SJSA1 (cell line): Measurements from ENCODE around the gene FMN1. TPM values are rescaled to one million over a fixed set of nuclear protein-coding genes. Genes with fewer than 3 reads are reported as not detected.

Experiments
- DNase-seq, 2 experiments: peaks; one replicate each; pipeline ENCODE4 v3.0.0-alpha.2; 2015 to 2020; ENCODE audit warnings: low spot score in 2 of 2, low read depth in 1 of 2
- H3K27ac ChIP-seq: fragments of 250-450 bp; sonication (Bioruptor Pico); 2 replicates; pipeline ENCODE4 v1.5.1; 2020; ENCODE audit warnings: mild to moderate bottlenecking, moderate library complexity
- H3K27me3 ChIP-seq: fragments of 250-450 bp; sonication (Bioruptor Pico); replicated peaks from 2 replicates; pipeline ENCODE4 v1.5.1; 2020; ENCODE audit warnings: mild to moderate bottlenecking, moderate library complexity
- H3K36me3 ChIP-seq: fragments of 250-450 bp; sonication (Bioruptor Pico); 2 replicates; pipeline ENCODE4 v1.5.1; 2020; ENCODE audit warnings: mild to moderate bottlenecking
- H3K4me1 ChIP-seq: fragments of 250-450 bp; sonication (Bioruptor Pico); replicated peaks from 2 replicates; pipeline ENCODE4 v1.6.1; 2021; ENCODE audit warnings: mild to moderate bottlenecking
- H3K4me3 ChIP-seq: fragments of 250-450 bp; sonication (Bioruptor Pico); 2 replicates; pipeline ENCODE4 v1.5.1; 2020; ENCODE audit warnings: mild to moderate bottlenecking
- H3K9me3 ChIP-seq: fragments of 250-450 bp; sonication (Bioruptor Pico); replicated peaks from 2 replicates; pipeline ENCODE4 v1.5.1; 2020; ENCODE audit warnings: mild to moderate bottlenecking
- total RNA-seq: library from RNA; depleted of rRNA; stranded (reverse); fragments of >200 nt; shearing (Covaris generic); gene quantifications from 2 replicates; pipeline ENCODE4 v1.2.3, GENCODE V29; 2014

FMN1 gene
- total RNA-seq, 1 experiment from 2014 or later = 2.4 TPM

DNA sequence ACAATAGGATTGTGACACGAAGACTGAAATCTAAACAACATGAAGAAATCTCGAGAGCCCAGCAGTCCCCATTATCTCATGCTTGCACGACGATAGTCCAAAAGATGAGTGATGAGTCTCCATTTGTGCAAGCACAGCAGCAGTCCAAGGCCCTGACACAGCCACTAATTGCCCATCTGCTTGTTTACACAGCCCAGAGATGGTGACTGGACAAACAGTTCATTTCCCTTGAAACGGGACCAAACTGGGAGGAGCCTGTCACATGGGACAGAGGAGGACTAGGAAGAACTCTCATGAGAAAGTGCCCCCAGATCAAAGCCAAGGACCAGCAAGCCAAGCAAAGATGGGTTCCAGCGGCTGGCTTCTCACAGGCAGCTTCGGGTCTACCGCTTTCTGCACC is 355.7 kb downstream of the FMN1 start:
- Histone ChIP-seq H3K4me1 (peaks cover 49% of the 10 kb centered on the region), H3K36me3 (no peaks in the 10 kb centered on the region), H3K9me3 (no peaks in the 10 kb centered on the region), H3K27me3 (no peaks in the 10 kb centered on the region), H3K27ac (peak overlapping the region; percentile 37), H3K4me3 (no peak overlapping the region)
- peak; percentile 79 to 91 for DNase-seq

DNA sequence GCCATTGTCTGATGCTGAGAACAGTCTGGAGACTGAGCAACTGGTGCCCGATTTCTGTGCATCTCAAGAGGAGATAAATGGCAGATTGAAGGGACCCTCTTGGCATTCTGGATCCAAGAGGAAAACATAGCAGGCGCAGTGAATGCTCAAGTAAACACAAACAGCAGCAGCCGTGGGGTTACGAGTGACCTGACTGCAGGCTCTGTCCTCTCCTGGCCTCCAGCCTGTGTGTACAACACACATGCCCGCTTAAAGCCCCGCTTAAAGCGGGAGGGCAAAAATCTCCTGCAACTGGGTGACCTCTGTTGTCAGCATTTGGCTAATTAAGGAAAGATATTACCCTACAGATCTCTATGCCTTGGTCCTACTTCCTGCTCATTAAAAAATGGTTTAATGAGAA is 356.2 kb downstream of the FMN1 start:
- no peak for DNase-seq
- H3K4me3 ChIP-seq = no peak overlapping the region
- no peaks in the 10 kb centered on the region for H3K36me3 ChIP-seq
- H3K9me3 ChIP-seq = no peaks in the 10 kb centered on the region
- peaks cover 44% of the 10 kb centered on the region for H3K4me1 ChIP-seq
- H3K27ac ChIP-seq = peak overlapping the region; percentile 37
- no peaks in the 10 kb centered on the region for H3K27me3 ChIP-seq

DNA sequence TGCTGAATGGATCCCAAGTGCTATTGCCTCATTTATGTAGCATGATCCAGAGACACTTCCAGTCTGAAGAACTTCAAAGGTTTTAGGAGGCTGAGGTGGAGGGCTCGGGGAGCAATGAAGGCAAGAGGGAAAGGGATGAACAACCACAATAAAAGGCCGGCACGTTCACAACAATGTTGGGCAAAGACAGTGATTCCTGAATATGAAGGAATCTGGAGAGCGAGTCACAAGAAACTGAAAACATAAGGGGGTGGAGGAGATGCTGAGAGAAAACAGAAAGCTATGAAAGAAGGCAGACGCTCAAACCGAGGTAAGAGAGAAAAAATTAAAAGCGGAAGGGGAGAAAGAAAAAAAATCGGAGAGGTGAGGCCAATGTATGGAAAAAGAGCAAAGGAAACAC is 356.6 kb downstream of the FMN1 start:
- H3K27ac ChIP-seq = 0 out of 2 replicates have a peak overlapping the region, but pooled peaks have one; percentile 37
- H3K4me3 ChIP-seq = no peak overlapping the region

DNA sequence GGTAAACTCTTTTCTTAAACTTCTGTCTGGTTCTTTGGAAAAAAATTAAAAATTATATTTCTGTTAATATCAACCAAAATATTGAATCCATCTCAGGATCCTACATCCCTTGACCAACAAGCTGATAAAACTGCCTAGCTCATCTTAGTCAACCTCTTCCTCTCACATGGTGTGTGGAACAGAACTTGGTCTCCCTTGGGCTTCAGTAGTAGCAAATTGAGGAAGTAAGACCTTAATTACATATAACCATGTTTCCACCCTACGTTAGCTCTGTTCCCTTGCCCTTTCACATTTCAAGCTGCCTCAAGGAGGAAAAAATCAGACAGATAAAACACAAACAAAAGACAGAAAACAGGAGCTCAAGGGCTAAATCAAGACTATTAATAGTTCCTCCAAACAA is 360.4 kb downstream of the FMN1 start:
- no peak overlapping the region for H3K27ac ChIP-seq
- no peaks in the 10 kb centered on the region for H3K36me3 ChIP-seq
- no peaks in the 10 kb centered on the region for H3K9me3 ChIP-seq
- no peak overlapping the region for H3K4me3 ChIP-seq
- peaks cover 37% of the 10 kb centered on the region for H3K4me1 ChIP-seq
- H3K27me3 ChIP-seq = no peaks in the 10 kb centered on the region
- DNase-seq = no peak

More for the DNA sequence above, 356.6 kb downstream of the FMN1 start:
- H3K36me3 ChIP-seq = no peaks in the 10 kb centered on the region
- no peak for DNase-seq
- no peaks in the 10 kb centered on the region for H3K27me3 ChIP-seq
- peaks cover 44% of the 10 kb centered on the region for H3K4me1 ChIP-seq
- no peaks in the 10 kb centered on the region for H3K9me3 ChIP-seq

DNA sequence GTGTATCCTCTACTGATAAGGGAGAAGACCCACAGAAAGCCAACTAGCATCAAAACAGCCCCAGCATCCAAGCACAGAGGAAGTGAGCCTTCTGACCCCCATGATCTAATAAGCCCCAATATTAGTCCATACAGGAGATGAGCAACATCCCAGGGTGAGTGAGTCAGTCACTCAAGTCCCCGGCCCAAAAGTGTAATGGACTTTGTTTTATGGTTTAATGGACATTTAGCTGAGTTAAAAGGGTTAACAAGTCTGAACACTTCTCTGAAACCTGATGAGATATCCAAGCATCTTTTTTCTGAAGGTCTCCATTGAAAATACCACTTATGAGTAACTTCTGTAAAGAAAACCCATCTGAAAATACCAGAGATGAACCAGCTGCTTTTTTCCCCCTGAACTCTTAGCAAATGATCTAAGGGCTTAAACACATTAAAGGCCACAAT is 361.1 kb downstream of the FMN1 start:
- no peak for DNase-seq

DNA sequence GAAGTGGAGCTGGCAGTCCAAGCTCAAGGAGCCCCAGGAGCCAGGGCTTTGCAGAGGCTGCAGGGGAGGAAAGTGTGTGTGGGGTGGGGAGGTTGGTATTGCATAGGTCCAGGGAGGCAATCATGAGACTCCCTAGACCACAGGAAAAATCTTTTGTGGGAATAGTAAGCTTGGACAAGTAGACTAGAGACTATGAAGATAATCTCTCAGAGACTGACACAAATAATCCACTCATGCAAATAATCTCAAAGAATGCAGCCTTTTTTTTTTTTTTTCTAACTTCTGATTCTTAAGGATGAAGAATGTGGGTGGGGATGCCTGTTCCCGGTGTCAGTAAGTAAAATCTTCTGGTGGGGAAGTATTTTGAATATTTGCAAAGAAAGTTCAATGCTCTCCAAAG is 363.0 kb downstream of the FMN1 start:
- Histone ChIP-seq H3K4me1 (peaks cover 47% of the 10 kb centered on the region), H3K36me3 (no peaks in the 10 kb centered on the region), H3K27ac (no peak overlapping the region), H3K9me3 (no peaks in the 10 kb centered on the region), H3K27me3 (no peaks in the 10 kb centered on the region), H3K4me3 (no peak overlapping the region)
- DNase-seq = no peak

More for the DNA sequence above, 361.1 kb downstream of the FMN1 start:
- no peaks in the 10 kb centered on the region for H3K27me3 ChIP-seq
- peaks cover 37% of the 10 kb centered on the region for H3K4me1 ChIP-seq
- H3K4me3 ChIP-seq = no peak overlapping the region
- no peaks in the 10 kb centered on the region for H3K9me3 ChIP-seq
- H3K36me3 ChIP-seq = no peaks in the 10 kb centered on the region
- no peak overlapping the region for H3K27ac ChIP-seq

DNA sequence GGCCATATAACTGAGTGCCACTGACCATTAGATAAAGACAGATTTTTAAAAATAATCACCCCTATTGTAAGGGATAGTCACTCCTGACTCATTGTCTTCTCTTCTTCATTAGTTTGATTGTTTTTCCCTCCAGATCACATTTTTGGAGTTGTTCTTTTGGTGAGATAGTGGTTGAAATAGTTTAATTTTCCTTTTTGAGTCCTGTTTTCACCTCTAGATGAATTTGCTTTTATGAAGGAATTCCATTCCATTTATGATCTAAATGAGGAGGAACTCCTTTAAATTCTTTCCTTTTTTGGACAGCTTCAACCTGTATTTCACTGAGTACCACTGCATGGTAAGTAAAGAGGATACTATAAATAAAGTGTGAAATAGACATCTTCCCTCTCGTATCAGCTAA is 364.3 kb downstream of the FMN1 start:
- Histone ChIP-seq H3K27me3 (no peaks in the 10 kb centered on the region), H3K9me3 (no peaks in the 10 kb centered on the region), H3K4me1 (peaks cover 60% of the 10 kb centered on the region), H3K36me3 (no peaks in the 10 kb centered on the region), H3K27ac (no peak overlapping the region), H3K4me3 (no peak overlapping the region)
- DNase-seq = no peak

DNA sequence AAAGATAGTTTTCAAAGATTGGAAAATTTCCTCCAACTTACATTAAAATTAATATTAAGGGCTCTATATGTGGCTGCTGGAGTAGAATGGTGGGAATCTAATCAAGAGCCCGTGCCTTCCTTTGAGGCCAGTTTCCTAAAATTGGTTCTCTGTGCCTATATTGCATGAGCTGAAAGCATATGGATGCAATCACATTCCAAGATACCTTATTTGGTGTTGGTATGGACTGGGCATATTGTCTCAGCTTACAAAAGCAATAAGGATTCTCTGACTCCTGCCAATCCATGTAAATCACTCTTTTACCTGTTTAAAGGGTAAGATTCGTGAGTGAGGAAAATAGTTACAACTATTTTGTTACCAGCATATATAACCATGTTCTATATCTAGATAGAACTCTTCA is 365.1 kb downstream of the FMN1 start:
- peaks cover 61% of the 10 kb centered on the region for H3K4me1 ChIP-seq
- H3K27ac ChIP-seq = no peak overlapping the region
- H3K4me3 ChIP-seq = no peak overlapping the region
- H3K27me3 ChIP-seq = no peaks in the 10 kb centered on the region
- no peaks in the 10 kb centered on the region for H3K36me3 ChIP-seq
- no peaks in the 10 kb centered on the region for H3K9me3 ChIP-seq
- no peak for DNase-seq

DNA sequence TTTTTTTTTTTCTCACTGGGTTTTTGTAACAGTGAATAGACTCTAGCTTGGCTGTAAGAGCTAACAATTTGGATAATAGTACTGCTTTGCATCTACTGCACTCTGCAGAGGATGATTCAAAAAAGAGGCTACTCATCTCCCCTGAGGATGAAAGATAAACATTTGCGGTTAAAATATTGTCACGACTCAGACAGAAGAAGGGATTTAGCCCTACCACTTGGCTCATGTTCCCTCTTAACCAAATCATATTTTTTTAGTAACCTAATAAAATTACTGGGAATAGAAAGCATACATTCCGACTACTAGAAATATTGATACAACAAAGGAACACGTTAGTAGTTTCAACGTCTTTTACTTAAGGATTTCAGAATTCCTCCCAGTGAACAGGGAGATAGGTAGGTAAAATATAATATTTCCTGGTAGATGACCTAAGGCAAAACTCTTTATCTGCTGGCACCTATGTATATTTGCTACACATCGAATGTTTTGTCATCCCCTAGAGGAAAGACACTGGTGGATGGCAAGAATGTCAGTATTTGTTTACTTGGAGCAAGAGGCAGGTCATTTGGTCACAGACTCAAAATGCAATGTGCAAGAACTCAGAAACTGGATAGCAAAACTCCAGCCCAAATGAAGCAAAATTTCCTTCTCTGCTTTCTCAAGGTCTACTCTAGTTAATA is 365.9 kb downstream of the FMN1 start:
- Histone ChIP-seq H3K27ac (peak overlapping the region; percentile 28; the same call in 1 of the 2 replicates), H3K9me3 (no peaks in the 10 kb centered on the region), H3K4me1 (peaks cover 67% of the 10 kb centered on the region), H3K36me3 (no peaks in the 10 kb centered on the region), H3K27me3 (no peaks in the 10 kb centered on the region), H3K4me3 (no peak overlapping the region)
- peak in 1 of 2 experiments; percentile 82 for DNase-seq

DNA sequence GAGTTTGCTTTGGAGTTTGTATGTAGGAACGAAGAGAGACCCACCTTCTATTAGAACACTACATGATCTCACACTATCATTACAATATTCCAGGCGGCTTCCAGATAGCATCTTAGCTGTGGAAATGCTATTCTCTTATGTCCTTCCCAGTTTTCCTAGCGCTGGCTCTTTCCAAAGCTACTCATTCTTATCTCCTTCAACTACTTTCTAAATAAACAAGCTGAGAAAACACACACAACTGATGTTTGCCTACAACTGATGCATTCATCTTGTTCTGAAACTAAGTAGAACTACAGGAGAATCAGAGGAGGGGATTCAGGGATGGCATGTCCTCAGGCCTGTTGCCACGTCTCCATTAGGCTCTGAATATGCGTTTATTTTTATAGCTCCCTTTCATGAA is 367.8 kb downstream of the FMN1 start:
- H3K4me3 ChIP-seq = no peak overlapping the region
- H3K36me3 ChIP-seq = no peaks in the 10 kb centered on the region
- H3K4me1 ChIP-seq = peaks cover 67% of the 10 kb centered on the region
- DNase-seq = no peak
- no peaks in the 10 kb centered on the region for H3K9me3 ChIP-seq
- H3K27me3 ChIP-seq = no peaks in the 10 kb centered on the region
- peak overlapping the region; percentile 88 for H3K27ac ChIP-seq

DNA sequence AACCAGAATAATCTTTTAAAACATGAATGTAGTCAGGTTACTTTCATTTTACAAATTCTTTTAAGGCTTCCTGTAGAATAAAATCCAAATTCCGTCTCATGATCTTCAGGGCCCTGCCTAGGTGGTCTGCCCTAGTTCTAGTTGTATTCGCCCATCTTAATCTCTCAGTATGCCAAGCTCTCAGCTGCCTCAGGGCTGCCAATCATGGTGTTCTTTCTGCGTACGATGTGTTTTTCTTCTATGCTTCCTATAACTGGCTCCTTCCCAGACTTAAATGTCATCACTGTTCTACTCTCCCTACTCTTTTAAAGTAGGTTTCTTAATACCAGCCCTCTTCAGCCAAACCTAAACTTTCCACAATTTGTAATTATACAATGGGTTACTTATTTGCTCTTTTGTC is 369.3 kb downstream of the FMN1 start:
- peak overlapping the region; percentile 88 for H3K27ac ChIP-seq
- H3K4me1 ChIP-seq = peaks cover 64% of the 10 kb centered on the region
- no peaks in the 10 kb centered on the region for H3K36me3 ChIP-seq
- no peaks in the 10 kb centered on the region for H3K27me3 ChIP-seq
- DNase-seq = peak in 1 of 2 experiments; percentile 51
- no peaks in the 10 kb centered on the region for H3K9me3 ChIP-seq
- peak overlapping the region; percentile 8 for H3K4me3 ChIP-seq

DNA sequence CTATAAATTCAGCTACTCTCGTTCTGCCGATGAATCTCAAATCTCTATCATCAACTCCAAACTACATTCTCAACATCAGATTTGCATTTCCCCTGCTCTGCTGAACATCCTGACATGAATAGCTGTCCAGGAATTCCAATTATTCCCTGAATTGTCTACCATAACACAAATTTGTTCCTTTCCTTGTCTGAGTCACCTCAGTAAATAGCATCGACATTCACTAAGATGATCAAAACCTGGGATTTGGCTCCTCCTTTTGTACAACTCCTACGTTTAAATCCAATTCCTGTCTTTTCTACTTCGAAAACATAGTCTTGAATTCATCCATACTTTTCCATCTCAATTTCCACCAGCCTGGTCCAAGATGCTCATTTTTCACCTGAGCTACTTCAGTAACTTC is 369.7 kb downstream of the FMN1 start:
- no peaks in the 10 kb centered on the region for H3K27me3 ChIP-seq
- peak overlapping the region; percentile 88 for H3K27ac ChIP-seq
- peak overlapping the region; percentile 8 for H3K4me3 ChIP-seq
- peaks cover 61% of the 10 kb centered on the region for H3K4me1 ChIP-seq
- H3K9me3 ChIP-seq = no peaks in the 10 kb centered on the region
- peak in 1 of 2 experiments; percentile 89 for DNase-seq
- H3K36me3 ChIP-seq = no peaks in the 10 kb centered on the region

DNA sequence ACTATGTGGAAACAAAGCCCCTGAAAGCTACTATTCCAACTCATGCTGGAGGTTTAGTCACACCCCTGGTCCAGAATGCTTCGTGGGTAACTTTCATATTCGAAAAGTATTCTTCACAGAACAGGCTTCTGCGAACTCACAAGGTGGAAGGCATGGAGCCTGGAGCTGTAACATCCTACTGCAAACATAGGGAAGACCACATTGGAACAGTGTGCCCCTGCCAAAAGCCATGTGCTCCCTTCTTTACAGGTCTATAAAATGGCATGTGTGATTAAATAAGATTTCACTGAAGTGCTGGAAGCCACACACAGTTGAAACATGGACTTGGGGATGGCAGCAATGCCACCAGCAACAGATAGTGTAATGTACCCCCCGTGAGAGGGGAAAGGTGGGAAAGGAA is 370.8 kb downstream of the FMN1 start:
- no peaks in the 10 kb centered on the region for H3K9me3 ChIP-seq
- H3K4me3 ChIP-seq = no peak overlapping the region
- no peaks in the 10 kb centered on the region for H3K36me3 ChIP-seq
- H3K27me3 ChIP-seq = no peaks in the 10 kb centered on the region
- H3K4me1 ChIP-seq = peaks cover 50% of the 10 kb centered on the region
- peak overlapping the region; percentile 88 for H3K27ac ChIP-seq
- no peak for DNase-seq

DNA sequence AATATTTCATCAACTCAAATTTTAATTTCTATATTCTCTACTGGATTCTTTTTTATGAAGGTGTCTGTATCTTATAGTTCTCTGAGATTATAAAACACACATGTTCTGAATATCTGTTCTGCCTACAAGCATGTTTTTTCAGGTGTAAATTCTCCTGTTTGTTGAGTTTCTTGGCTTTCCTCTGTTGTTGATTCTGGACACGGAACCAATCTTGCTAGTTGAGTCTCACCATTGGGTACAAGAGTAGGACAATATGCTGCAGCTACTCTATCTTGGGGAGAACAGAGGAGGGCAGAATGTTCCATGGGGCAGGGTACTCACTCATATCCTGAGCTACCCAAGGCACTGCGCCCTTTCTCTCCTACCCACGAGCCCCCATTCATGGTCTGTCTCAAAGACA is 371.8 kb downstream of the FMN1 start:
- no peak overlapping the region for H3K4me3 ChIP-seq
- H3K9me3 ChIP-seq = no peaks in the 10 kb centered on the region
- no peak overlapping the region for H3K27ac ChIP-seq
- H3K27me3 ChIP-seq = no peaks in the 10 kb centered on the region
- no peak for DNase-seq
- H3K4me1 ChIP-seq = peaks cover 40% of the 10 kb centered on the region
- H3K36me3 ChIP-seq = no peaks in the 10 kb centered on the region

DNA sequence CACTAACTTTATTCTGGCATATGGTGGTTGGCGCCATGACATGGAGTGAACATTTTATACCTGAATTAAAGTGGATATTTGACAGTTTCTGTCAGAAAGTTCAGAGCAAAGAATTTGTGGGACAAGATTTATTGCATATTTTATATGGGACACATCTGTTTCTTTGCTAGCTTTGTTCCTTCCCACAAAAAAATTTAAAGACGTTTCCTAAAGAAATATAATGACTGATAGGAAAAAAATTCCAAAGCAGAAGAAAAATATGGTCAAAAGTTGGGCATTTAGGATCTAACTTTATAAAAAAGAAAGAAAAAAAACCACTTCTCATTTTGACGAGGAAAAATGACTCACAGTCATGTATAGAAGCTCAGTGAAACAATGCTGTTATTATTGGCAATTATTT is 375.1 kb downstream of the FMN1 start:
- Histone ChIP-seq H3K27ac (no peak overlapping the region), H3K9me3 (no peaks in the 10 kb centered on the region), H3K27me3 (no peaks in the 10 kb centered on the region), H3K36me3 (no peaks in the 10 kb centered on the region), H3K4me1 (peaks cover 9% of the 10 kb centered on the region), H3K4me3 (no peak overlapping the region)
- DNase-seq = no peak
